ENCODE measurements around the gene SKAP1. TPM values are rescaled to one million over a fixed set of nuclear protein-coding genes. Genes with fewer than 3 reads are reported as not detected.

Gene SKAP1
- total and polyA plus RNA-seq, 10 donors = 11.5 to 28.9 (median 20.5) TPM

GRCh38 chr17:48237456-48237855, 192.6 kb downstream of the SKAP1 start:
- no peak overlapping the region for H3K4me3 ChIP-seq
- no peaks in the 10 kb centered on the region for H3K27me3 ChIP-seq (replicated peaks in 1 of 7)
- WGBS, 5 donors = 91 to 100% (median 98%) methylated on average over 1 of the region's 1 CpG
- no peaks in the 10 kb centered on the region for H3K36me3 ChIP-seq
- TF ChIP-seq POLR2AphosphoS5 (IDR thresholded peaks at IDR 0.05) = no peak
- TF ChIP-seq CTCF (IDR thresholded peaks at IDR 0.05 in 8 of 11, conservative IDR thresholded peaks at IDR 0.05 in 3 of 11) = no peak
- no peak for TF ChIP-seq POLR2A (IDR thresholded peaks at IDR 0.05)
- intact Hi-C loops (cut with DNase I; ENCODE audit: low total_unique reads) = no loop called here
- no peak for DNase-seq
- H3K9me3 ChIP-seq = no peaks in the 10 kb centered on the region
- no peak overlapping the region for H3K27ac ChIP-seq
- H3K4me1 ChIP-seq = peaks cover 0 to 33% (median 17%) of the 10 kb centered on the region in 6 donors

GRCh38 chr17:48236681-48237134, 193.3 kb downstream of the SKAP1 start:
- H3K36me3 ChIP-seq = no peaks in the 10 kb centered on the region
- H3K27me3 ChIP-seq (replicated peaks in 1 of 7) = no peaks in the 10 kb centered on the region
- intact Hi-C loops (cut with DNase I; ENCODE audit: low total_unique reads) = no loop called here
- TF ChIP-seq POLR2AphosphoS5 (IDR thresholded peaks at IDR 0.05) (no peak), POLR2A (IDR thresholded peaks at IDR 0.05) (no peak)
- peaks cover 0 to 25% (median 14%) of the 10 kb centered on the region in 6 donors for H3K4me1 ChIP-seq
- no peak overlapping the region for H3K4me3 ChIP-seq
- no peak overlapping the region for H3K27ac ChIP-seq
- DNase-seq = no peak
- no peaks in the 10 kb centered on the region for H3K9me3 ChIP-seq

- H3K36me3 ChIP-seq = peaks cover 0 to 7% (median 0%) of the 10 kb centered on the region in 6 donors
- no peaks in the 10 kb centered on the region for H3K9me3 ChIP-seq
- no peak overlapping the region for H3K27ac ChIP-seq
- DNase-seq = no peak
- intact Hi-C loops (cut with DNase I; ENCODE audit: low total_unique reads) = no loop called here
- peaks cover 0 to 8% (median under 1%) of the 10 kb centered on the region in 6 donors for H3K4me1 ChIP-seq
- TF ChIP-seq CTCF (IDR thresholded peaks at IDR 0.05 in 8 of 11, conservative IDR thresholded peaks at IDR 0.05 in 3 of 11) (no peak), POLR2AphosphoS5 (IDR thresholded peaks at IDR 0.05) (no peak), POLR2A (IDR thresholded peaks at IDR 0.05) (no peak)
- WGBS, 5 donors = 90 to 98% (median 94%) methylated on average over 2 of the region's 2 CpGs
- H3K4me3 ChIP-seq = no peak overlapping the region
- no peaks in the 10 kb centered on the region for H3K27me3 ChIP-seq (replicated peaks in 1 of 7)
Observed at GRCh38 chr17:48234922-48235321, 195.1 kb downstream of the SKAP1 start.

GRCh38 chr17:48231995-48232959, 197.7 kb downstream of the SKAP1 start:
- DNase-seq = no peak
- whole genome bisulfite sequencing, 5 donors = 86 to 91% (median 88%) methylated on average over 8 of the region's 8 CpGs
- TF ChIP-seq CTCF (IDR thresholded peaks at IDR 0.05 in 8 of 11, conservative IDR thresholded peaks at IDR 0.05 in 3 of 11) (no peak), POLR2AphosphoS5 (IDR thresholded peaks at IDR 0.05) (no peak), POLR2A (IDR thresholded peaks at IDR 0.05) (no peak)
- intact Hi-C loops (cut with DNase I; ENCODE audit: low total_unique reads) = no loop called here
- Histone ChIP-seq H3K9me3 (no peaks in the 10 kb centered on the region), H3K4me1 (no peaks in the 10 kb centered on the region), H3K27me3 (replicated peaks in 1 of 7) (no peaks in the 10 kb centered on the region), H3K27ac (no peak overlapping the region), H3K4me3 (no peak overlapping the region), H3K36me3 (peaks cover 0 to 7% (median 0%) of the 10 kb centered on the region in 6 donors)
